Right cardiac atrium (tissue), 5 donors: ENCODE results near the gene INHBA. TPM values are rescaled to one million over a fixed set of nuclear protein-coding genes. Genes with fewer than 3 reads are reported as not detected.

Experiments
- ATAC-seq, 2 donors: fragments of 200-7000 bp; cut with Tn5 transposase; one replicate each; pipeline versions ENCODE4 v1.8.0 to v1.9.1; 2020; ENCODE audit warnings: moderate library complexity in 2 of 2, mild to moderate bottlenecking in 1 of 2
- DNase-seq, 3 donors: peaks; one replicate each; pipeline ENCODE4 v3.0.0-alpha.2; 2020
- H3K27ac ChIP-seq: one replicate; pipeline ENCODE4 v1.5.1; 2013; ENCODE audit warnings: mild to moderate bottlenecking, low read length, control low read depth, moderate library complexity
- H3K27me3 ChIP-seq: one replicate; pipeline ENCODE4 v1.6.1; 2013; ENCODE audit not compliant: control insufficient read depth, insufficient read depth
- H3K4me1 ChIP-seq: one replicate; pipeline ENCODE4 v1.6.1; 2013; ENCODE audit warnings: low read length; ENCODE audit not compliant: control insufficient read depth, insufficient read depth
- H3K4me3 ChIP-seq: one replicate; pipeline ENCODE4 v1.5.1; 2013; ENCODE audit warnings: low read length, control low read depth
- H3K9me3 ChIP-seq: one replicate; pipeline ENCODE4 v1.6.1; 2013; ENCODE audit warnings: low read length; ENCODE audit not compliant: control insufficient read depth
- WGBS: extraction: QIAGEN DNeasy Blood & Tissue Kit; methylation state at CpG from one replicate; pipeline ENCODE4 v1.1.7; 2013; 5-methylcytosine and 5-hydroxymethylcytosine counted together
- intact Hi-C, 4 donors: fragments of 100-400 bp; cut with DNase I; formaldehyde crosslinking; loops; one replicate each; pipeline versions ENCODE4 v1.11.0 to v1.14.0; 2022 to 2023
- polyA plus RNA-seq: library from polyadenylated mRNA; stranded (reverse); fragments of 200-250 nt; gene quantifications from one replicate; pipeline ENCODE4 v1.2.3, GENCODE V29; 2013
- total RNA-seq, 4 donors: library from RNA; stranded (reverse); fragmentation: NEBNext Ultra II Directional; extraction: Animal tissue kit (Norgen Biotek cat#: 25700); gene quantifications; one replicate each; pipeline ENCODE4 v1.2.1, GENCODE V29; 2021
- donor health status: healthy with polysubstance abuse.
- donor health status: DM: no; HTN: yes; CAD: no.
- donor health status: DM: no; HTN: no; CAD: no.
- donor health status: DM: no; HTN: yes; CAD: no; lungs with severe emphysema.
- donor health status: DM: yes; HTN: yes; CAD: no.

Gene INHBA
- total and polyA plus RNA-seq, 5 donors: 3.3 to 66.4 (median 38.9) TPM

- Histone ChIP-seq H3K4me1 (no peaks in the 10 kb centered on the region), H3K9me3 (no peaks in the 10 kb centered on the region), H3K27ac (no peak overlapping the region), H3K4me3 (no peak overlapping the region), H3K27me3 (no peaks in the 10 kb centered on the region)
- DNase-seq (peak in 1 of 3 donors; percentile 50), ATAC-seq (no peak)
- intact Hi-C loops: loop anchor here in 2 of 4 donors (5.0 to 10.0 kb wide), 2 partner anchors 1377 to 1379 kb away; no protein-coding TSS in a partner anchor
- WGBS: 45% methylated on average over 10 of the region's 10 CpGs
These were observed 8.6 kb upstream of the INHBA start for GRCh38 chr7:41711283-41712064.

- WGBS: 81% methylated on average over 2 of the region's 2 CpGs
- no peak for DNase-seq
- no peak overlapping the region for H3K4me3 ChIP-seq
- intact Hi-C loops: loop anchor here in 2 of 4 donors (5.0 to 10.0 kb wide), 2 partner anchors 1376 to 1379 kb away; no protein-coding TSS in a partner anchor
- H3K9me3 ChIP-seq: no peaks in the 10 kb centered on the region
- no peaks in the 10 kb centered on the region for H3K4me1 ChIP-seq
- ATAC-seq: no peak
- no peak overlapping the region for H3K27ac ChIP-seq
- H3K27me3 ChIP-seq: no peaks in the 10 kb centered on the region
These were observed 7.9 kb upstream of the INHBA start for GRCh38 chr7:41710838-41711237.

- WGBS: 56% methylated on average over 4 of the region's 4 CpGs
- Histone ChIP-seq H3K9me3 (no peaks in the 10 kb centered on the region), H3K27ac (no peak overlapping the region), H3K4me3 (no peak overlapping the region), H3K4me1 (peaks cover 2% of the 10 kb centered on the region), H3K27me3 (no peaks in the 10 kb centered on the region)
- intact Hi-C loops: loop anchor here in 2 of 4 donors (5.0 to 10.0 kb wide), 3 partner anchors 705 to 1377 kb away; no protein-coding TSS in a partner anchor
- DNase-seq: no peak
- ATAC-seq: no peak
These were observed 6.7 kb upstream of the INHBA start for GRCh38 chr7:41709621-41710020.

GRCh38 chr7:41708581-41709358, 5.9 kb upstream of the INHBA start:
- Histone ChIP-seq H3K4me3 (no peak overlapping the region), H3K9me3 (no peaks in the 10 kb centered on the region), H3K4me1 (peaks cover 2% of the 10 kb centered on the region), H3K27me3 (no peaks in the 10 kb centered on the region), H3K27ac (no peak overlapping the region)
- ATAC-seq (no peak), DNase-seq (no peak)
- 76% methylated on average over 8 of the region's 8 CpGs for WGBS
- intact Hi-C loops: loop anchor here in 1 of 4 donors (10.0 kb wide), 1 partner anchor 704 kb away; no protein-coding TSS in a partner anchor

- intact Hi-C loops: loop anchor here in 1 of 4 donors (10.0 kb wide), 1 partner anchor 702 kb away; no protein-coding TSS in a partner anchor
- 76% methylated on average over 18 of the region's 18 CpGs for WGBS
- H3K9me3 ChIP-seq: no peaks in the 10 kb centered on the region
- no peaks in the 10 kb centered on the region for H3K27me3 ChIP-seq
- DNase-seq: no peak
- peaks cover 2% of the 10 kb centered on the region for H3K4me1 ChIP-seq
- H3K27ac ChIP-seq: no peak overlapping the region
- H3K4me3 ChIP-seq: no peak overlapping the region
- no peak for ATAC-seq
These were observed 3.5 kb upstream of the INHBA start for GRCh38 chr7:41706228-41706930.

GRCh38 chr7:41705109-41705901, 2.4 kb upstream of the INHBA start:
- H3K27ac ChIP-seq: no peak overlapping the region
- H3K4me1 ChIP-seq: peaks cover 2% of the 10 kb centered on the region

GRCh38 chr7:41701068-41701941, 1.6 kb downstream of the INHBA start:
- Histone ChIP-seq H3K4me1 (peaks cover 4% of the 10 kb centered on the region), H3K4me3 (no peak overlapping the region), H3K9me3 (no peaks in the 10 kb centered on the region), H3K27me3 (no peaks in the 10 kb centered on the region), H3K27ac (no peak overlapping the region)
- intact Hi-C loops: loop anchor here in 1 of 4 donors (10.0 kb wide), 1 partner anchor 697 kb away; no protein-coding TSS in a partner anchor
- ATAC-seq: no peak
- 36% methylated on average over 13 of the region's 13 CpGs for WGBS
- no peak for DNase-seq

More at GRCh38 chr7:41705109-41705901, 2.4 kb upstream of the INHBA start:
- H3K27me3 ChIP-seq: no peaks in the 10 kb centered on the region
- ATAC-seq: peak; percentile 88 to 96
- 1% methylated on average over 42 of the region's 42 CpGs for WGBS
- intact Hi-C loops: loop anchor here in 1 of 4 donors (10.0 kb wide), 1 partner anchor 701 kb away; no protein-coding TSS in a partner anchor
- no peaks in the 10 kb centered on the region for H3K9me3 ChIP-seq
- peak; percentile 86 to 94 (median 92) for DNase-seq
- peak overlapping the region; percentile 60 for H3K4me3 ChIP-seq

- Histone ChIP-seq H3K27me3 (no peaks in the 10 kb centered on the region), H3K27ac (peak overlapping the region; percentile 24), H3K4me1 (peaks cover 4% of the 10 kb centered on the region), H3K9me3 (no peaks in the 10 kb centered on the region), H3K4me3 (peak overlapping the region; percentile 70)
- ATAC-seq: no peak
- DNase-seq: no peak
- intact Hi-C loops: loop anchor here in 1 of 4 donors (10.0 kb wide), 1 partner anchor 695 kb away; no protein-coding TSS in a partner anchor
- 3% methylated on average over 18 of the region's 18 CpGs for WGBS
These were observed 2.8 kb downstream of the INHBA start for GRCh38 chr7:41700044-41700471.

GRCh38 chr7:41699516-41699915, 3.4 kb downstream of the INHBA start:
- Histone ChIP-seq H3K4me1 (peaks cover 3% of the 10 kb centered on the region), H3K27ac (no peak overlapping the region), H3K27me3 (no peaks in the 10 kb centered on the region), H3K9me3 (no peaks in the 10 kb centered on the region), H3K4me3 (peak overlapping the region; percentile 70)
- WGBS: 3% methylated on average over 12 of the region's 12 CpGs
- intact Hi-C loops: loop anchor here in 1 of 4 donors (10.0 kb wide), 1 partner anchor 695 kb away; no protein-coding TSS in a partner anchor
- peak in 1 of 3 donors; percentile 52 for DNase-seq
- ATAC-seq: no peak
